HepG2 (cell line): ENCODE results near the gene DCUN1D2.

Source experiments
- ATF1 ChIP-seq: IDR thresholded peaks from 2 replicates; pipeline ENCODE4 v1.6.1; 2016; ENCODE audit warnings: mild to moderate bottlenecking, control low read depth
- POLR2AphosphoS5 ChIP-seq: IDR thresholded peaks from 2 replicates; pipeline ENCODE4 v1.6.1; 2012; ENCODE audit warnings: low read depth, low read length
- REPIN1 ChIP-seq: sonication (generic); formaldehyde crosslinking; IDR thresholded peaks from 2 replicates; pipeline ENCODE4 v1.8.0; 2022; ENCODE audit warnings: missing genetic modification reagents, low read depth, mild to moderate bottlenecking, borderline replicate concordance
- ZNF225 ChIP-seq: sonication (generic); formaldehyde crosslinking; IDR thresholded peaks from 2 replicates; pipeline ENCODE4 v1.4.0; 2020; ENCODE audit warnings: mild to moderate bottlenecking, missing genetic modification reagents
- ZSCAN31 ChIP-seq: sonication (generic); formaldehyde crosslinking; IDR thresholded peaks from 2 replicates; pipeline ENCODE4 v1.5.0; 2020; ENCODE audit warnings: low read depth, mild to moderate bottlenecking, missing genetic modification reagents

DNA sequence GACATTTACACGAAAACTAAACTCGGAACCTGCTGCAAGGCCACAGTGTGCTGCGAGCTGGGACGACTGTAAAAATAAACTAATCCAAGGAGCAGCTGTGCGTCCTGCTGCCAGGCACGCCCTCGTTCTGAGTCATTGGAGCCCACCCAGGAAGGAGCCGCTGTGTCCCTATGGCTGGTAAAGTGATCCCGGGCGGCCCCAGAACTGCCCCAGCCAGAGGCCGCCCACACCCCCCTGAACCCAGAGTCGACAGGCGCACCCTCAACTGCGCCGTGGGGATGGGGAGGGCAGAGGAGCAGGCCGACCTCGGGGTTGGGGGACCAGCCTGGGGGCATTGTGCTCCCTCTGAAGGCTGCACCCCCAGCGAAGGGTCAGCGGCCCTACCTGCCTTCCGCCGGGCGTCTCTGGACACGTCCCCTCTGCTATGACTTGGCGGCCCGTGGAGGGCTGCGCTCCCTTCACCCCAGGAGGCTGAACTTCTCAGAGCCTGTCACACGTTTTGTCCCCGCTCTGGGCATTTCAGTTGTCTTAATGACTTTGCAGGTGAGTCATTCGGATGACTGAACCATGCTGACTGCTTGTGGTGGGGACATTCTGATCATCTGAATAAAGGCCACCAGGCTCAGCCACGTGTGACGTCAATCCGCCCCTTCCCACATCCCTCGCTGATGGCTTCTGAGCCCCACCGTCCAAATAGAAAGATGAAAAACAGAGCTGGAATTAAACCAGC is 79.9 kb downstream of the DCUN1D2 start:
- TF ChIP-seq ZNF225: no peak
- TF ChIP-seq ZSCAN31 (CRISPR knock-in tag): no peak
- no peak for TF ChIP-seq POLR2AphosphoS5
- no peak for TF ChIP-seq ATF1 (CRISPR knock-in tag)
- no peak for TF ChIP-seq REPIN1
